Left ventricle myocardium inferior (tissue), 1 donor: ENCODE data around the gene ENTPD8. TPM values are rescaled to one million over a fixed set of nuclear protein-coding genes. Genes with fewer than 3 reads are reported as not detected.

ENCODE experiments used
- DNase-seq: peaks from one replicate; pipeline ENCODE4 v3.0.0-alpha.2; 2020
- H3K27ac ChIP-seq: fragments of 200-600 bp; replicated peaks from 2 replicates; pipeline ENCODE4 v1.8.0; 2021
- H3K27me3 ChIP-seq: fragments of 200-600 bp; 2 replicates; pipeline ENCODE4 v1.8.0; 2021; ENCODE audit warnings: low read depth
- H3K36me3 ChIP-seq: fragments of 200-600 bp; 2 replicates; pipeline ENCODE4 v1.8.0; 2021
- H3K4me1 ChIP-seq: fragments of 200-600 bp; 2 replicates; pipeline ENCODE4 v1.8.0; 2021
- H3K4me3 ChIP-seq: fragments of 200-600 bp; 2 replicates; pipeline ENCODE4 v1.8.0; 2021; ENCODE audit warnings: mild to moderate bottlenecking, moderate library complexity
- H3K9me3 ChIP-seq: fragments of 200-600 bp; replicated peaks from 2 replicates; pipeline ENCODE4 v1.8.0; 2021
- CTCF ChIP-seq: fragments of 200-600 bp; IDR thresholded peaks from 2 replicates; pipeline ENCODE4 v1.8.0; 2021; ENCODE audit warnings: antibody characterized with exemption, mild to moderate bottlenecking, borderline replicate concordance
- intact Hi-C: fragments of 100-400 bp; cut with micrococcal nuclease; formaldehyde crosslinking; loops from one replicate; pipeline ENCODE4 v1.11.0; 2022
- total RNA-seq: library from RNA; stranded (reverse); fragmentation: NEBNext Ultra II Directional; extraction: Animal tissue kit (Norgen Biotek cat#: 25700); gene quantifications from one replicate; pipeline ENCODE4 v1.2.1, GENCODE V29; 2021
- donor health status: DM: no; HTN: yes; CAD: no; lungs with severe emphysema.

Gene ENTPD8
- total RNA-seq, 1 donor from 2014 or later, result not detected

GRCh38 chr9:137484551-137485315 lies 43.6 kb upstream of the ENTPD8 start:
- TF ChIP-seq CTCF, result no peak
- Histone ChIP-seq H3K4me3 (no peak overlapping the region), H3K4me1 (peaks cover 7% of the 10 kb centered on the region), H3K36me3 (no peaks in the 10 kb centered on the region), H3K27me3 (no peaks in the 10 kb centered on the region), H3K9me3 (no peaks in the 10 kb centered on the region), H3K27ac (no peak overlapping the region)
- intact Hi-C loops, result no loop called here
- DNase-seq, result no peak

- Histone ChIP-seq H3K36me3 (no peaks in the 10 kb centered on the region), H3K27ac (no peak overlapping the region), H3K4me3 (no peak overlapping the region), H3K27me3 (no peaks in the 10 kb centered on the region), H3K4me1 (peaks cover 7% of the 10 kb centered on the region), H3K9me3 (no peaks in the 10 kb centered on the region)
- DNase-seq, result no peak
- no peak for TF ChIP-seq CTCF
- intact Hi-C loops, result no loop called here
Observed at GRCh38 chr9:137482094-137482781, 41.1 kb upstream of the ENTPD8 start.

GRCh38 chr9:137480686-137481683 lies 39.8 kb upstream of the ENTPD8 start:
- intact Hi-C loops, result no loop called here
- no peak overlapping the region for H3K4me3 ChIP-seq
- no peak for DNase-seq

GRCh38 chr9:137479892-137480685 lies 38.9 kb upstream of the ENTPD8 start:
- no peak for TF ChIP-seq CTCF
- Histone ChIP-seq H3K4me1 (peaks cover 7% of the 10 kb centered on the region), H3K36me3 (peaks cover 17% of the 10 kb centered on the region), H3K27me3 (no peaks in the 10 kb centered on the region), H3K27ac (no peak overlapping the region), H3K9me3 (peaks cover 18% of the 10 kb centered on the region), H3K4me3 (no peak overlapping the region)
- DNase-seq, result no peak
- intact Hi-C loops, result no loop called here

More at GRCh38 chr9:137480686-137481683, 39.8 kb upstream of the ENTPD8 start:
- H3K9me3 ChIP-seq, result peaks cover 9% of the 10 kb centered on the region
- no peak for TF ChIP-seq CTCF
- H3K27me3 ChIP-seq, result no peaks in the 10 kb centered on the region
- no peak overlapping the region for H3K27ac ChIP-seq
- H3K4me1 ChIP-seq, result peaks cover 7% of the 10 kb centered on the region
- peaks cover 10% of the 10 kb centered on the region for H3K36me3 ChIP-seq
